NCI-H1694 treated with DMSO at 0.1 percent for 48 hours (cell line): Measurements from ENCODE around the gene NFIC.
"Not testable (repeated sequence)": the region's sequence is repeated elsewhere in the genome, so short reads cannot be mapped to it uniquely, and the experiment has no call there.

Experiments used
- DNase-seq: peaks from one replicate; lab custom pipeline; 2025; lab: John Stamatoyannopoulos, UW

Gene NFIC

GRCh38 chr19:3338541-3339181 is 27.7 kb upstream of the NFIC start:
- DNase-seq = no peak

- DNase-seq = no peak
Measured at GRCh38 chr19:3340340-3340739, 26.0 kb upstream of the NFIC start.

- DNase-seq = no peak
Measured at GRCh38 chr19:3342246-3342645, 24.1 kb upstream of the NFIC start.

DNA sequence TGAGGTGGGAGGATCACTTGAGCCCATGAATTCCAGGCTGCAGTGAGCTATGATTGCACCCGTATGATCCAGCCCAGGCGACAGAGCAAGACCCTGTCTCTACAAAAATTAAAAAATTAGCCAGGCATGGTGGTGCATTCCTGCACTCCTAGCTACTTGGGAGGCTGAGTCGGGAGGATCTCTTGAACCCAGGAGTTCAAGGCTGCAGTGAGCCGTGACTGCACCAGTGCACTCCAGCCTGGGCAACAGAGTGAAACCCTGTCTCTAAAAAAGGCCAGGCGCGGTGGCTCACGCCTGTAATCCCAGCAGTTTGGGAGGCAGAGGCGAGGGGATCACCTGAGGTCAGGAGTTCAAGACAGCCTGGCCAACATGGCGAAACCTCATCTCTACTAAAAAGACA is 23.4 kb upstream of the NFIC start:
- not testable (repeated sequence) for DNase-seq

DNA sequence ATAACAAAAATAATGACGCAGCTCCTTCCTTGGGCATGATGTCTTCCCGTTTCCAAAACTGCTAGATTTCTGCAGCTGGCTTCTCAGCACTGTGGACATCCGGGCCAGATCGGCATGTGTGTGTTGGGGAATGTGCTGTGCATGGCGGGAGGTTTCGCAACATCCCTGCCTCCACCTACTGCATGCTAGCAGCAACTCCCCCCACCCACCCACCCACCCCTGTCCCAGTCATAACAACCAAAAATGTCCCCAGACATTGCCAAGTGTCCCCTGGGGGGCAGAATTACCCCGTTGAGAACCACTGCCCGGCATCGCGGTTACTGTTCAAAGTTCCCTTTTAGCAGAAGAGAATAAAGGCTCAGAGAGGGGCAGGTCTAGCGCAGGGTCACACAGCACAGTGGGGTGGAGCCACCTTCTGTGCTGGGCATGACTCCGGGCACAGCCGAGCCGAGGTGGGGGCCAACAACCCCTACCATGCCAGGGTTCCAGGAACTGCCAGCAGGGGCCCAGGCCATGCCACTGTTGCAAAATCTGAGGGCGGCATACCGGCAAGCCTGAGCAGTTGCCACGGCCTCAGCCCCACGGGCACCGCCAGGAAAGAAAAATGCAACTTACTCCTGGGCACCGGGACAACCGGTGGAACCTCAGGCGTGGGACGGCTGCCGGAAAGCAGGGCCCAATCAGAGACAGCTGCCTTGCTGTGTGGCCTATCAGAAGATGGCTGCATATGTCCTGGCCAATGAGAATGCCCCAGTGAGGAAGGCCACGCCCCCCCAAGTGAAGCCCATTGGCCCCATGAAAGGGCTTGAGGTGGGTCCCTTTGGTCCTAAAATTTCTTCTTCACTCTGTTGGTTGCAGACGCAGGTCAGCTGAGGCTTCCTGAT is 22.5 kb upstream of the NFIC start:
- peak; percentile 21 for DNase-seq

- no peak for DNase-seq
Measured at GRCh38 chr19:3344608-3345598, 21.5 kb upstream of the NFIC start.

DNA sequence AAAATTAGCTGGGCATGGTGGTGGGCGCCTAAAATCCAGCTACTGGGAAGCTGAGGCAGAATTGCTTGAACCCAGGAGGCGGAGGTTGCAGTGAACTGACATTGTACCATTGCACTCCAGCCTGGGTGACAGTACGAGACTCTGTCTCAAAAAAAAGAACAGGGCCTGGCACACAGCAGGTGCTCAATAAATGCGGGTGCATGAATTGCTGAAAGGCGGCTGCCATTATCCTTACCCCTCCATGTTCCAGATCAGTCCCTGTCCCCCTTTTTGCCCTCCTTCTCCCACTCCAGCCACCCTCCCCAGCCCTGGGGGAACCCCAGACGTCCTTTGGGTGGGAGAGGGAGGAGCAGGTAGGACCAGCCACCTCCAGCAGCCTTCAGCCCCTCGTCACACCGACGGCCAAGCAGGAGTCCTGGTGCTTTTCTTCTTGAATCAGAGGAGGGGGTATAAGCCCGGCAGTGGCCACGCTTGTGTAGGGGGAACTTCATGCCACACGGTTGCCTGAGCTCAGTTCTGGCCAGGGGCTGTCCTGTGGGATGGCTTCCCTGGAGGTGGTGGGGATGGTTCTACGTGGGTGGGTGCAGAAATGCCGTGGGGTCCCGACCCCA is 20.4 kb upstream of the NFIC start:
- DNase-seq = no peak

DNA sequence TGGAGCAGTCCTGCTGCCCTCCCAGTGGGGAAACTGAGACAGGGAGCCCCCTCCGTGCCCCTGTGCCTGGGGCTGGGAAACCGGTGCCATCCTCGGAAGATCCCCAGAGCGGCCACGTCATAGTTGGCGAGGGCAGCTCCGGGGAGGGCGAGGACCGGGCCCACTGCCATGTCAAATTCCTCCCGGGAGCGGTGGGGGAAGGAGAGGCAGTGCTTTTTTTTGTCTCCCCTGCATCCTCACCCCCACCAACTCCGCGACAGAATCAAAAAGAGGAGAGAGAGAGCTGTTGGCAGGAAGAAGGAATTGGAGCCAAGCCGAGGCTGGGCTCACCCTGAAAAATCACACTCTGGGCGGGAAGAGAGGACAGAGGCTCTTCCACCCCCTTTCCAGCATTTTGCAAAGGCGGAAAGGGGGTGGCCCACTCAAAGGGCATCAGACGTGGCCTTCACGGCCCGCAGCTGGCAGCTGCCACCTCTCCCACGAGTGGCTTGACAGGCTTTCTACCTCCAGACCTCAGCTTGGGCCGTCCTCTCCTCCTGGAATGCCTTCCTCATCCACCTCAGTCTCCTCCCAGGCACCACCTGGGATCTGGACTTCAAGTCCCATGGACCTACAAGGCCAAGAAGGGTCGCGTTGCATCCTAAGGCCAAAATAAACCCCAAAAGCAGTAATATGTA is 19.6 kb upstream of the NFIC start:
- peak; percentile 64 for DNase-seq

- no peak for DNase-seq
Measured at GRCh38 chr19:3348042-3348441, 18.3 kb upstream of the NFIC start.

- not testable (repeated sequence) for DNase-seq
Measured at GRCh38 chr19:3348469-3348868, 17.9 kb upstream of the NFIC start.

DNA sequence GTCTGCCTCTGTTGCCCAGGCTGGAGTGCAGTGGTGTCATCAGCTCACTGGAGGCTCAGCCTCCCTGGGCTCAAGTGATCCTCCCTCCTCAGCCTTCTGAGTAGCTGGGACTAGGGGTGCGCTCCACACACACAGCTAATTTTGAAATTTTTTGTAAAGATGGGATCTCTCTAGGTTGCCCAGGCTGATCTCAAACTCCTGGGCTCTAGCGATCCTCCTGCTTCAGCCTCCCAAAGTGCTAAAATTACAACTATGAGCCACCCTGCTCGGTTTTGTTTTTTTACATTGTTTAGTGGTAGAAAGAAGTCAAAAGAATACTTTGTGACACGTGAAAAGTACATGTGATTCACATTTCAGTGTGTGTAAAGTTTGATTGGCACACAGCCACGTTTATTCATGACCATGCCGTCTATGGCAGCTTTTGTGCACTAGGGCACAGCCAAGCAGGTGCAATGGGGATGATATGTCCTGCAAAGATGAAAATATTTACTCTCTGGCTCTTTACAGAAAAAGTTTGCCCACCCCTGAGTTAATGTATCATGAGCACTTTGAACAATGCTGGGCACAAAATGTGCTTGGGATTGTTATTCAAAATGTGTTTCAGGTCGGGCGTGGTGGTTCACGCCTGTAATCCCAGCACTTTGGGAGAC is 16.2 kb upstream of the NFIC start:
- no peak for DNase-seq

DNA sequence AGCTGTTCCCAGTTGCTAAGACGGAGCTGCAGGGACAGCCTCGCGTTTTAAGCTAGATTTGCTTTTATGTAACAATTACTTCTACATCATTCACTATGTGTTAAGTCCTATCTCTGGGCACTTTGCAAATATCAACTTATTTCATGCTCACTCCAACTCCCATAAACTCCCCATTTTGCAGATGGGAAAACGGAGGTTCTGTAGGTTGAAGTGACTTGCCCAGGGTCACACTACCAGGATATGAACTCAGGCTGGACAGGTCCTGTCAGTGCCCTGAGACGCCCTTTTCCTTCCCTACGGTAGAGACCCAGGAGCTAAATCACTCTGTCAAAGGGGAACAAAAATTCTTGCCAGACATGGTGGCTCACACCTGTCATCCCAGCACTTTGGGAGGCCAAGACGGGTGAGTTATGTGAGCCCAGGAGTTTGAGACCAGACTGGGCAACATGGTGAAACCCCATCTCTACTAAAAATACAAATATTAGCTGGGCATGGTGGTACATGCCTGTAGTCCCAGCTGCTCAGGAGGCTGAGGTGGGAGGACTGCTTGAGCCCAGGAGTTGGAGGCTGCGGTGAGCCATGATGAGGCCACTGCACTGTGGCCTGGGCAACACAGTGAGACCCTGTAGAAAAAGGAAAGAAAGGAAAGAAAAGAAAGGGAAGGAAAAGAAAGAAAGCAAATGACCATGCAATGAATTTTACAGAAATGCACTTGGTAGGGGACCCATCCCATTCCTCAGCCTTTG is 14.5 kb upstream of the NFIC start:
- no peak for DNase-seq

- DNase-seq = no peak
Measured at GRCh38 chr19:3353493-3353892, 12.9 kb upstream of the NFIC start.

DNA sequence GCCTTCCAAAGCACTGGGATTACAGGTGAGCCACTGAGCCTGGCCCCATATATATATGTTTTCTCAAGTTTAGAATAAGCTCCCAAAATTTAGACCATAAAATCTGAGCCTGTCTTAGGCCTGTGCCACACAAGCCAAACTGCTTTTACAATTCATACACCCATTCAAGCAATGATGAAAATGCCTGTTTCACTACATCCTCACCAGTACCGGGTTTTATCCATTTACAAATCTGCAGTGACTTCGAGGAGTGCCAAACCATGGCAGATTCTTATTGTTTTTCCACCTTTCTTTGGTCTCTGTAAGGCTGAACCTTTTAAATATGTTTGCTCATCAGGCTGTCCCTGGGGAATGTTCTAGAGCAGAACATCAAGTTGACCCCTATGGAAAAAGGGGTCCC is 9.6 kb upstream of the NFIC start:
- no peak for DNase-seq

GRCh38 chr19:3357271-3357991 is 9.0 kb upstream of the NFIC start:
- DNase-seq = no peak

- no peak for DNase-seq
Measured at GRCh38 chr19:3357992-3358688, 8.2 kb upstream of the NFIC start.

GRCh38 chr19:3358689-3359014 is 7.7 kb upstream of the NFIC start:
- DNase-seq = no peak

DNA sequence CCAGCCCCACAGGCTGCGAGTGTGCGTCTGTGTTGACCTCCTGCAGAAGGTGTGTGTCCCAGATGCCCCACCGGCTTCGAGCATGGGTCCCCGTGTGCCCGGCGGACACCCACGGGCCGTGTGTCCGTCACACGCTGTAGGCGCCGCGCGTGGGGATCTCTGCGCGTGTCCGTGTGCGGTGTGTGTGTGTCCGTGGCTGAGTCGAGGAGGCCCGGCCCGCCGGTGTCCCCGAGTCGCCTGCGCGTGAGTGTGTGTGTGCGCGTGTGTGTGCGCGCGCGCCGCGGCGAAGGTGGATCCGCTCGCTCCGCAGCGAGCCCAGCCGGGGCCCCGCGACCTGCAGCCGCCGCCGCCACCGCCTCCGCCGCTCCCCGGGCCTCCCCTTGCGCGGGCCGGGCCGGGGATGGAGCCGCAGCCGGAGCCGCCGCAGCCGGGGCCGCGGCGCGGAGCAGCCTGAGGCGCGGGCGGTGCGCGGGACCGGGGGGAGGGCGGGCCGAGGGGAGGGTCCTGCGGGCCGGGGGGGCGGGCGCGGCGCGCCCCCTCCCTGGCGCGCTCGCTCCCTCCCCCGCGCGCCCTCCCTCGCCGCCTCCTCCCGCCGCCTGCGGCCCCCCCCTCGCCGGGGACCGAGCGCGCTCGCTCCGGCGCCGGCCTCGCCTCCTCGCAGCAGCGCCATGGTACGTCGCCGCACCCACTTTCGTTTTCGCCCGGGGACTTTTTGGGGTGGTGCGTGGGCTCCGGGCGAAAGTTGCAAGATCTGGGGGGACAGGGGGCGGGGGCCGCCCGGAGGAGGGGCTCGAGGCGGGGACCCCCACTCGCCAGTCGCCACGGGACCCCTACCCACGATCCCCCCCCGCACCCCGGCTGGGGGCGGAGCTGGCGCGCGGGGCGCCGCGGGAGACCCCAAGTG is 7.1 kb upstream of the NFIC start:
- DNase-seq = no peak
